Stimulated activated CD4-positive, alpha-beta T cell treated with anti-CD3 and anti-CD28 coated beads, Interleukin-1b, Interleukin-23, amount 100 ng/mL, for 1 hour (primary cell): ENCODE measurements around the gene DHFR.
"Not testable (repeated sequence)": the region's sequence is repeated elsewhere in the genome, so short reads cannot be mapped to it uniquely, and the experiment has no call there.

ENCODE experiments used
- DNase-seq, 2 donors: peaks; one replicate each; pipeline ENCODE4 v3.0.0-alpha.2; 2020; ENCODE audit warnings: low read depth in 2 of 2

Gene DHFR

GRCh38 chr5:80654391-80655230 is at the start of gene DHFR, which contains the start of gene MSH3:
Gene DHFR (minus strand): TSS chr5:80654983. CDS start chr5:80654489, 494 bp downstream.
Gene MSH3 (plus strand): TSS chr5:80654652. CDS start chr5:80654728, 76 bp downstream.
- peak; percentile 58 to 84 for DNase-seq

DNA sequence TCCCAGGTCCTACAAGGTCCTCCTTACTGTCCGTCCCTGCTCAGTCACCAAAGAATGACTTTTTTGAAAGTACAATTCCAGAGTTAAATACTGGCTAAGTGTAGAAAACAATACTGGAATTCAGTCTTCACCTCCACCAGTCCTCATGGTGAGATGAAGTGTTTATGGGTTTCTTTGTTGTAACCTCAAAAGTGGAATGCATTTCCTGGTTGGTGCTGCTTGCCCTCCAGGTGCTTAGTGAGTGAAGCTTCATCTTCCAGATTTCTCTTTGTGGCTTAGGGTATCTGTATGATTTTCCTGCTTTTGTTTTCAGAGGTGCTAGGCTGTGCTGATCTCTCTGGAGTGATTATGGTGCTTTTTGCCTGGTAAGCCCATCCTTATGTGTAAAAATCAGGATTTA is 49.4 kb upstream of the DHFR start:
- DNase-seq, result no peak

DNA sequence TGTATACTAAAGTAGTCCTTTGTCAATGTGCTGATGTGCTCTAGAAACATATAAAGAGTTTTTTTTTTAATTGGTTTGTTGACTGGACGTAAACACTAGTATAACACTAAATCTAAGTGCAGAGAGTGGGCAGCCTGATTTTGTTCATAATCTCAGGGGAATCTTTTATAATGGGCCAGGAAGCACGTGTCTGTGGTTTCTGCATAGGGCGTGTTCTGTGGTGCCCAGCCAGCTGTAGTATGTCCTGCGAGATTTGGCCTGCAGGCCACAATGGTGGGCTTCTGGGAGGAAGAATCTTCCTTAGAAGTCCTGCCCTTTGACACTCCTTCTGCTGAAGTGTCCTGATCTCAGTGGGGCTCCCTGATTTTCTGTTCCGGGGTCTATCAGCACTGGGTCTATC is 49.0 kb upstream of the DHFR start:
- DNase-seq, result no peak

- no peak for DNase-seq
Measured at GRCh38 chr5:80703291-80703690, 48.5 kb upstream of the DHFR start.

GRCh38 chr5:80701597-80701996 is 46.8 kb upstream of the DHFR start:
- DNase-seq, result no peak

DNA sequence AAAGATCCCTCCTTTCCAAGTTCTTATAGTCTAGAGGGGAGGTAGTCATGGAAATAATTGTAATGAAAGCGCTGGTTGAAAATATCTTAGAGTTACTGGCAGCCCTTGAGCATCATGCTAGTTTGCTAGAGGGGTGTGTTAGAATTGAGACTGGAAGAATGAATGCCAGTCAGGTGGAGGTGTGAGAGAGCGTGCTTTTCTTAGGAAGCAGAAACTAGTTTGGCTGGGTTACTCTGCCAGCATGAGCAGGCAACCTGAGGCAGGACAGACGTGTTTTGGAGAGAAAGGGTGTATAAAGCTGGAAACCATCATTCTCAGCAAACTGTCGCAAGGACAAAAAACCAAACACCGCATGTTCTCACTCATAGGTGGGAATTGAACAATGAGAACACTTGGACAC is 43.6 kb upstream of the DHFR start:
- no peak for DNase-seq

DNA sequence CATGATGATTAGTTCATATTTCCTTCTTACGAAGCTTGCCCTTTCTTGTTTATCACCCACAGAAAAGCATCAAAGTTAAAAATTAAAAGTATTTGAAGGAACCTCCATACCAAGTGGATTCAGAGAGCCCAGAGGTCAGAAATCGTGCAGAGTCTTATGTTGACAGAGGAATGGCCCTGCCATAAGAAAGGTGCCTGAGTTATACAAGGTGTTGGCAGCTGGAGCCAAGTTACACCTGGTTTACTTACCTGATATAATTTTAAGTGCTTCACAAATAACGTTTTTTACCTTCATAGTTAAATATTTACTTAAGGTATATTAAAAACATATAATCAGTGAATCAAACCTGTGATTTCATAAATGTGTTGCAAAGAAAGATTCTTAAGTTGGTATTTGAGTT is 42.3 kb upstream of the DHFR start:
- DNase-seq, result no peak

DNA sequence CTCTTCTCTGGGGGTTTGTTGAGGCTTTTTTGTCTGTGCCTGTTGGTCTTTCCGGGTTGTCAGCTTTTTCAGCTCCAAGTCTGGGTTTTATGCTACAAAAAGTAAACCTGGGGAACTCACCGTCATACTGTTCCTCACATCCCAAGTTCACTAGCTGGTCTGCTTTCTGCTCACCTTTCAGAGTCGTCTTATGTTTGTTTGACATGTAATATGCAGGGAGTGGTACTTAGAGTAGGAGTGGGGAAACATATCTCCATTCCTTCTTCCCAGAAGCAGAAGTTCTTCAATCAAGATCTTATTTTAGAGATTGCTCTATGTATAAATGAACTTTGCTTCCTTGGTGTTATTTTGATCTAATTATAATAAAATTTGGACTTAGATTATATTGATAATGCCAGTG is 41.7 kb upstream of the DHFR start:
- DNase-seq, result no peak

- no peak for DNase-seq
Measured at GRCh38 chr5:80695666-80696065, 40.9 kb upstream of the DHFR start.

DNA sequence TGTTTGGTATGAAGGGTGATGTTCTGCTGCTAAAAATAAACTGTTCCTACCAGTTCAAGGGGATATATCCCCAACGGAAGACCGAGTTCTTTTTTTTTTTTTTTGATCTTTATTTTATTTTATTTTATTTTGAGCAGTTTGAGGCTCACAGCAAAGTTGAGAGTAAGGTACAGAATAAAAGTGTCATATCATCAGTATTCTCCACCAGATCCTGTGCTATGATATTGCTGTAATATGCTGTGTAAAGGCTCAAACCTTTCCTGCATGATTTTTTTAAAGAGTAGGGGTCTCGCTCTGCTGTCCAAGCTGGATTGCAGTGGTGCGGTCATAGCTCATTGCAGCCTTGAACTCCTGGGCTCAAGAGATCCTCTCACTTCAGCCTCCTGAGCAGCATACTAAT is 34.8 kb upstream of the DHFR start:
- DNase-seq, result no peak

- no peak for DNase-seq
Measured at GRCh38 chr5:80688648-80689420, 34.1 kb upstream of the DHFR start.

GRCh38 chr5:80686757-80687156 is 32.0 kb upstream of the DHFR start:
- no peak for DNase-seq

DNA sequence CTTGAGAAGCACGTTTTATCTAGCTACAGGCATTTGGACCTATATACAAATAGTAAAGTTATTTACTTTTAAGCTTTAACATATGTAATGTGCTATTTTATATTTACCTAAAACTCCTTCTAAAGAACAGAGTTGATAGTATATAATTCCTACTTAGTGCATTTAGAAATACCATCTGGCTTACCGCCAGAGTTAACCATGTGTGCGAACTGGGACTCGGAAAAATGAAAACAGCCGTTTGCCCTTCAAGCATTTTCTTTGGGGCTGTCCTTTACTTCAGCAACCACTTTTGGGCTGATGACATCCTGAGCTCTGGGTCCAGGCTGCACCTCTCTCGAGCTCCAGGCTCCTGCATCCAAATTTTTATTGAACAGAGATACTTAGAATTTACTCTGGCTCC is 21.9 kb upstream of the DHFR start:
- no peak for DNase-seq

DNA sequence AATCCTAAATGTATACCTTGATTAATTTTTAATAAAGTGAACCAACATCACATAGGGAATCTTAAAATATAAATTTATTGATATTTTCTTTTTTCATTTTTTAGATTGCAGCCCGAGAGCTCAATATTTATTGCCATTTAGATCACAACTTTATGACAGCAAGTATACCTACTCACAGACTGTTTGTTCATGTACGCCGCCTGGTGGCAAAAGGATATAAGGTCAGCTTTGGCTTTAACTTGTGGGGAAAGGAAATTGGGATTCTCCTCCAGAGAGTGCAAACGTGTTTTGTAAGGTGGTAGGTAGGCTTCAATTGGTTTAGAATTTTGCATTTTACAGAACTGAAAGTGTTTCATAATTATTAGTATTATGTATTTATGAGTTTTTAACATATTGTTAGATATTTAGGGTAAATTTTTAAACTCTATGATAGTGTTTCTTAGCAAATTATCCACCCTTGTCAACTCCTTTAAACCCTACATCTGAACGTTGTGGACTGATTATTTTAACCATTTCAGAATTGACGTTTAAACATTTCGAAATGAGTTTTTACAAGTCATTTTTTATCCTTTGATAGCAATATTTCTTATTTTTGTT is 17.5 kb upstream of the DHFR start:
- peak in 1 of 2 donors; percentile 47 for DNase-seq

- DNase-seq, result no peak
Measured at GRCh38 chr5:80668016-80668969, 13.5 kb upstream of the DHFR start.

GRCh38 chr5:80667384-80667783 is 12.6 kb upstream of the DHFR start:
- DNase-seq, result no peak

GRCh38 chr5:80665057-80665456 is 10.3 kb upstream of the DHFR start:
- DNase-seq, result no peak

DNA sequence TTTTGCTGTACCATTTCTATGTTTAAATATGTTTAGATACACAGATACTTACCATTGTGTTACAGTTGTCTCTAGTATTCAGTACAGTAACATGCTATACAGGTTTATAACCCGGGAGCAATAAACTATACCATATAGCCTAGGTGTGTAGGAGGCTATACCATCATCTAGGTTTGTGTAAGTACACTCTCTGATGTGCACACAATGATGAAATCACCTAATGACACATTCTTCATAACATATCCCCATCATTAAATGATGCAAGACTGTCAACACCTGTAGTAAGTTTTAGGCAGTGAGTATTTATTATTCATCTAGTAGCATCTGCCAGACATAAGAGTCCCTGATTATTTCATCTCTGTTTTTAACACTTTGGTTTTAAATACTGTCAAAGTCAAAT is 7.3 kb upstream of the DHFR start:
- DNase-seq, result no peak

DNA sequence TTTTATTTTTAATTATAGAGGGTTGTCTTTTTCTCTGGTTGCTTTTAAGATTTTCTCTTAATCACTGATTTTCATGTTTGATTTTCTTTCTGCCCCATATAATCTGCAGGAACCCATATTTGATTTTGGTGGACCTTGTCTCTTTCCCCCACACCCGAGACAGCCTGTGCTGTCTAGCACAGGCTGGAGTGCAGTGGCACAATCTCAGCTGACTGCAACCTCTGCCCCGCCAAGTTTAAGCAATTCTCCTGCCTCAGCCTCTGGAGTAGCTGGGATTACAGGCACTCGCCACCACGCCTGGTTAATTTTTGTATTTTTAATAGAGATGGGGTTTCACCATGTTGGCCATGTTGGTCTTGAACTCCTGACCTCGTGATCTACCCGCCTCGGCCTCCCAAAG is 5.9 kb upstream of the DHFR start:
- DNase-seq, result not testable (repeated sequence)

GRCh38 chr5:80659106-80659505 is 4.3 kb upstream of the DHFR start:
- no peak for DNase-seq

DNA sequence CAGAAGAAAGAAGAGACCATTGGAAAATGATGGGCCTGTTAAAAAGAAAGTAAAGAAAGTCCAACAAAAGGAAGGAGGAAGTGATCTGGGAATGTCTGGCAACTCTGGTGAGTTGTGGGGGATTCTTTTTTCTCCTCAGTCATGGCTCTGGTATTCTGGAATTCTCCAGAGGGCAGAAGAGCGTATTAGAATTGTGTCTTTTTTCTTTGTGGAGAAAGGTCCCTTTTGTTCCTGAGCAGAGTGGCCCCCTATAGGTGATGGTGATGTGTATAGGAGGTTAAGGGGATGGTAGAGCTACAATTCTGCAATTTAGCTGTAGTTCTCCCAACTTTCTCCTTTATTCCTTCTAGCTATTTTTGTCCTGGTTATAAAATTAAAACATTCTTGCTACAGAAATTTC is 1.6 kb upstream of the DHFR start:
- DNase-seq, result no peak
